ENCODE results near the gene DNAH2.

DNA sequence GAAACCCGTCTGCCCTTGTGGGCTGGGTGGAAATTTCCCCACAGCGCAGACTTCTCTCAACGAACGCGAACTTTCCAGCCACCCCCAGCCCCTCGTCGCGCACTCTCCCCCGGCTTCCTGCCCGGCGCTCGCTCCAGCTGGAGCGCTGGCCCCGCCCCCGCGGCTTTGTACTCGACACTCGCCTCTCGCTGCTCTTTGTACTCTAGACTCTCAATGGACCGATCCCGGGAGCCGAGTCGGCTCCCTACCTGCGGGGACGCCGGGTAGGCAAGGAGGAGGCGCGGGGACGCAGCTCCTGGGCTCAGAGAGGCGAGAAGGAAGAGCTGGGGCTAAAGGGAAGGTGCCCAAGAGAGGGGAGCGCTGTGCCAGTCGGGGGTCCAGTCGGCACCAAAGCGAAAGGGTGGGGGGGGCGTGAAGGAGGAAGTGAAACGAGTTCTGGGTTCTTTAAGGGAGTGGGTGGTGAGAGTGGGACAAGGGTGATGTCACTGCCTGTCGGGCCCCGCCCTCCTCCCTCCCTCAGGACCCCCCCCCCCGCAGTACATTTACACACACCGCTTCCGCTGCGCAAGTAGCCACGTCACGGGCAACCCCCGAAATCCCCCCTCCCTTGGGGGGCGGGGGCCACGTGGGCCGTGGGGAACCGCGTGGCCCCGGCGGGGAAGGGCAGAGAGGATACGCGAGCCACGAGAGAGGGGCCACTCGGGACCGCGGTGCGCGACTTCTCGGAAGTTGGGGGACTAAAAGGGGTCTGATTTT lies 126.2 kb downstream of the DNAH2 start:
- TF ChIP-seq, protein P1, sequence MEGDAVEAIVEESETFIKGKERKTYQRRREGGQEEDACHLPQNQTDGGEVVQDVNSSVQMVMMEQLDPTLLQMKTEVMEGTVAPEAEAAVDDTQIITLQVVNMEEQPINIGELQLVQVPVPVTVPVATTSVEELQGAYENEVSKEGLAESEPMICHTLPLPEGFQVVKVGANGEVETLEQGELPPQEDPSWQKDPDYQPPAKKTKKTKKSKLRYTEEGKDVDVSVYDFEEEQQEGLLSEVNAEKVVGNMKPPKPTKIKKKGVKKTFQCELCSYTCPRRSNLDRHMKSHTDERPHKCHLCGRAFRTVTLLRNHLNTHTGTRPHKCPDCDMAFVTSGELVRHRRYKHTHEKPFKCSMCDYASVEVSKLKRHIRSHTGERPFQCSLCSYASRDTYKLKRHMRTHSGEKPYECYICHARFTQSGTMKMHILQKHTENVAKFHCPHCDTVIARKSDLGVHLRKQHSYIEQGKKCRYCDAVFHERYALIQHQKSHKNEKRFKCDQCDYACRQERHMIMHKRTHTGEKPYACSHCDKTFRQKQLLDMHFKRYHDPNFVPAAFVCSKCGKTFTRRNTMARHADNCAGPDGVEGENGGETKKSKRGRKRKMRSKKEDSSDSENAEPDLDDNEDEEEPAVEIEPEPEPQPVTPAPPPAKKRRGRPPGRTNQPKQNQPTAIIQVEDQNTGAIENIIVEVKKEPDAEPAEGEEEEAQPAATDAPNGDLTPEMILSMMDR (conservative IDR thresholded peaks at IDR 0.05; ENCODE audit: low read length), result no peak
- no peak for TF ChIP-seq EZH2phosphoT487 (IDR thresholded peaks at IDR 0.05; ENCODE audit: borderline replicate concordance)
